ENCODE results near the gene LRP4.

The LRP4 gene

GRCh38 chr11:46845440-46845739 is 73.0 kb downstream of the LRP4 start:
- no peak for DNase-seq

GRCh38 chr11:46840116-46840515 is 78.2 kb downstream of the LRP4 start:
- DNase-seq: no peak

- DNase-seq: no peak
These were observed 79.8 kb downstream of the LRP4 start for GRCh38 chr11:46838501-46838900.

GRCh38 chr11:46837860-46838259 is 80.5 kb downstream of the LRP4 start:
- DNase-seq: no peak

- no peak for DNase-seq
These were observed 81.5 kb downstream of the LRP4 start for GRCh38 chr11:46836870-46837269.

- no peak for DNase-seq
These were observed 81.9 kb downstream of the LRP4 start for GRCh38 chr11:46836431-46836830.

- DNase-seq: peak; percentile 36
These were observed 82.5 kb downstream of the LRP4 start for GRCh38 chr11:46835897-46836296.

GRCh38 chr11:46834821-46835220 is 83.5 kb downstream of the LRP4 start:
- DNase-seq: no peak

- DNase-seq: no peak
These were observed 85.7 kb downstream of the LRP4 start for GRCh38 chr11:46832511-46833214.

- DNase-seq: no peak
These were observed 90.4 kb downstream of the LRP4 start for GRCh38 chr11:46827995-46828394.

GRCh38 chr11:46826310-46827044 is 91.9 kb downstream of the LRP4 start:
- DNase-seq: peak; percentile 69

GRCh38 chr11:46808799-46809431 is 109.4 kb downstream of the LRP4 start:
- peak; percentile 62 for DNase-seq
